Transverse colon (tissue), 4 donors: ENCODE data around the gene MBNL1.

Experiments used
- POLR2AphosphoS5 ChIP-seq, 3 donors: sonication (generic); formaldehyde crosslinking; IDR thresholded peaks; one replicate each; pipeline ENCODE4 v1.6.1; 2016; ENCODE audit warnings: antibody characterized with exemption in 3 of 3
- TF ChIP-seq, protein P1 (sequence below), 5 experiments: fragments of 200-600 bp in 3 of 5; fragments of 450-650 bp in 2 of 5; sonication (generic) in 3 of 5; IDR thresholded peaks; 1 replicate in 2 of 5; 2 replicates in 3 of 5; pipeline ENCODE4 v1.5.1; 2016 to 2017; ENCODE audit warnings: antibody characterized with exemption in 5 of 5, inconsistent platforms in 3 of 5, mild to moderate bottlenecking in 2 of 5, moderate library complexity in 1 of 5

DNA sequence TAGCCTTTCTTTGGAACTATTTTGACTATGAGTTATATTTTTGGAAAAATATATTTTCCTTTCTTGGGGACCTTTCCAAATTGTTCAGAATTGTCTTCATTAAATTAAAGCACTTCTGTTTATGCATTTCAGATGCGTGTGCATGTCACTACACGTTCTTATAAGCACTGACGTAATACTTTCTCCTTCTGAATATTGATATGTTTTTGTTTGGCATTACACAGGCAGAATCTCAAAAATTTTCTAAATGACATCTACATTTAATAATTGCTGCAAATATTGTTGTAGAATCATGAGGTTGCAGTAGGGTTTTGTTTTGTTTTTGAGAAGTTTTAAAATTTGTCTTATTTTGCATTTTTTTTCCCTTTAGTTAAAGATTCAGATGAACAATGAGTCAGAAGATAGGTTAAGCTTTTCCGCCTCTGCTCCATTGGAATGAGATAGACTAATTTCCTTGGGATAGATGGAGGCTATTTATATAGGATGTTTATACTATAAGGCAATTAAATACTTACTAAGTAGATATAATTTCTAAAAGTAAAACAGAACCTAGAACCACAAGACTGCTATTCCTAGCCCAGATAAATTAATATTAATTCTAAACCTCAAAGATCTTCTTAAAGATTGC, 110.8 kb downstream of the MBNL1 start:
- TF ChIP-seq POLR2AphosphoS5 (IDR thresholded peaks at IDR 0.05), result no peak
- TF ChIP-seq, protein P1, sequence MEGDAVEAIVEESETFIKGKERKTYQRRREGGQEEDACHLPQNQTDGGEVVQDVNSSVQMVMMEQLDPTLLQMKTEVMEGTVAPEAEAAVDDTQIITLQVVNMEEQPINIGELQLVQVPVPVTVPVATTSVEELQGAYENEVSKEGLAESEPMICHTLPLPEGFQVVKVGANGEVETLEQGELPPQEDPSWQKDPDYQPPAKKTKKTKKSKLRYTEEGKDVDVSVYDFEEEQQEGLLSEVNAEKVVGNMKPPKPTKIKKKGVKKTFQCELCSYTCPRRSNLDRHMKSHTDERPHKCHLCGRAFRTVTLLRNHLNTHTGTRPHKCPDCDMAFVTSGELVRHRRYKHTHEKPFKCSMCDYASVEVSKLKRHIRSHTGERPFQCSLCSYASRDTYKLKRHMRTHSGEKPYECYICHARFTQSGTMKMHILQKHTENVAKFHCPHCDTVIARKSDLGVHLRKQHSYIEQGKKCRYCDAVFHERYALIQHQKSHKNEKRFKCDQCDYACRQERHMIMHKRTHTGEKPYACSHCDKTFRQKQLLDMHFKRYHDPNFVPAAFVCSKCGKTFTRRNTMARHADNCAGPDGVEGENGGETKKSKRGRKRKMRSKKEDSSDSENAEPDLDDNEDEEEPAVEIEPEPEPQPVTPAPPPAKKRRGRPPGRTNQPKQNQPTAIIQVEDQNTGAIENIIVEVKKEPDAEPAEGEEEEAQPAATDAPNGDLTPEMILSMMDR (IDR thresholded peaks at IDR 0.05), result no peak
